Measurements from ENCODE around the gene CHRNA3.

The CHRNA3 gene

DNA sequence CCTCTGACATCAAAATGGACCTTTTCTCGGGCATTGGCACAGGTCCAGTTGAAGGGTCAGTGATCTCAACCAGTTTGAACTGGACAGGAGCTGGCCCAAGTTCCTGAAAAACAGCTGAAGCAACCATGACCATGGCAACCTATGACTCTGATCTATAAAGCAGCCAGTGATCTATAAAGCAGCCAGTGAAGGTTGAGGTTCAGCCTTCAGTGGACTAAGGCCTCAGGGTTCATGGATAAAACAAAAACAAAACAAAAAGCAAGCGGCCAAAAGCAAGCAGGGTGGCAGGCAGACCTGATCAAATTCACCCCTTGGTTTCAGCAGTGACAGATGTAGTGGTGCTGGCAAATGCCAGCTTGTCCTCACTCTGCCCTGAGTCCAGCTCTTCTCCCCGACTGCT is 30.2 kb upstream of the CHRNA3 start:
- no peak overlapping the region for H3K27ac ChIP-seq
- DNase-seq, result no peak
- H3K4me3 ChIP-seq (ENCODE audit: low read depth, low read length), result no peak overlapping the region
- no peaks in the 10 kb centered on the region for H3K36me3 ChIP-seq (replicated peaks)
- in situ Hi-C loops (cut with HindIII; ENCODE audit: low pct_ligation_motif_present, low sequenced_read_pairs), result no loop called here
- TF ChIP-seq, protein P1, sequence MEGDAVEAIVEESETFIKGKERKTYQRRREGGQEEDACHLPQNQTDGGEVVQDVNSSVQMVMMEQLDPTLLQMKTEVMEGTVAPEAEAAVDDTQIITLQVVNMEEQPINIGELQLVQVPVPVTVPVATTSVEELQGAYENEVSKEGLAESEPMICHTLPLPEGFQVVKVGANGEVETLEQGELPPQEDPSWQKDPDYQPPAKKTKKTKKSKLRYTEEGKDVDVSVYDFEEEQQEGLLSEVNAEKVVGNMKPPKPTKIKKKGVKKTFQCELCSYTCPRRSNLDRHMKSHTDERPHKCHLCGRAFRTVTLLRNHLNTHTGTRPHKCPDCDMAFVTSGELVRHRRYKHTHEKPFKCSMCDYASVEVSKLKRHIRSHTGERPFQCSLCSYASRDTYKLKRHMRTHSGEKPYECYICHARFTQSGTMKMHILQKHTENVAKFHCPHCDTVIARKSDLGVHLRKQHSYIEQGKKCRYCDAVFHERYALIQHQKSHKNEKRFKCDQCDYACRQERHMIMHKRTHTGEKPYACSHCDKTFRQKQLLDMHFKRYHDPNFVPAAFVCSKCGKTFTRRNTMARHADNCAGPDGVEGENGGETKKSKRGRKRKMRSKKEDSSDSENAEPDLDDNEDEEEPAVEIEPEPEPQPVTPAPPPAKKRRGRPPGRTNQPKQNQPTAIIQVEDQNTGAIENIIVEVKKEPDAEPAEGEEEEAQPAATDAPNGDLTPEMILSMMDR (IDR thresholded peaks at IDR 0.05; ENCODE audit: low read depth, low read length, missing control alignments), result no peak
- peaks cover 2% of the 10 kb centered on the region for H3K27me3 ChIP-seq (replicated peaks)

DNA sequence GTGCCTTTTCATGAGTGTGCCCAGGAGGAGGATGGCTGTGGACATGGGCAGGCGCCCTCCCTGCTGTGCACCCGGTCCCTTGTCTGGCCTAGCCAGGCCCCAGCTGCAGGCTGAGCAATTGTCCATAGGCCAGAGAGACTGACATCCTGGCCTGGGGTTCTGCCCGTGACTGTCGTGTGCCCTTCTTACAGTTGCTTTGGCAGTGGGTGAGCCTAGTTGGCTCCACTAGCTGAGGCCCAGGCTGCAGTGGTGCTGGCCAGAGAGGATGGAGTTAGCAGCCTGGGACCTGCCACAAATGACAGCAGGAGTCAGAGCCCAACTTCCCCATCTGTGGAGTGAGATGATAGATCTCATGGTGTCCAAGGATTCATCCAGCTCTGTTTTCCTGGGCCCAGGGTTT is 29.2 kb upstream of the CHRNA3 start:
- in situ Hi-C loops (cut with HindIII; ENCODE audit: low pct_ligation_motif_present, low sequenced_read_pairs), result no loop called here
- TF ChIP-seq, protein P1 (IDR thresholded peaks at IDR 0.05; ENCODE audit: low read depth, low read length, missing control alignments), result no peak
- Histone ChIP-seq H3K27ac (no peak overlapping the region), H3K4me3 (ENCODE audit: low read depth, low read length) (no peak overlapping the region), H3K27me3 (replicated peaks) (peaks cover 2% of the 10 kb centered on the region), H3K36me3 (replicated peaks) (no peaks in the 10 kb centered on the region)
- no peak for DNase-seq

DNA sequence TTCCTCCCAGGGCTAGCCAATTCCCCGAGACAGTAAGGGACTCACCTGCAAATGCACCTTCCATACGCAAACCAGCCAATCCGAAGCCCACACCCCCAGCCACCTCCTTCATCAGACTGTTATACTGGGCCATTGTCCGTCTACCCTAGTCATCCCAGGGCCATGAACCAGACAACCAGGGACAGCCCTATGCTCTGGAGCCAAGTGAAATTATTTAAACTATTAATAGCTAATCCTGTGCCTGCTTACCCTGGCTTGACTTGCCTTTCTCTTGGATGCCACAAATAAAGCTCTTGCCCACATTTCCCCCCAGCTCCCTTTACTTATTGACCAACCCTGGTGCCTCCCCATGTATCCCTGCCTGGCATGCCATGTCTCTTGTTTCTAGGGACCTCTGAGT is 24.2 kb upstream of the CHRNA3 start:
- Histone ChIP-seq H3K27me3 (replicated peaks) (no peaks in the 10 kb centered on the region), H3K36me3 (replicated peaks) (no peaks in the 10 kb centered on the region), H3K4me3 (ENCODE audit: low read depth, low read length) (no peak overlapping the region), H3K27ac (no peak overlapping the region)
- DNase-seq, result no peak
- TF ChIP-seq, protein P1 (IDR thresholded peaks at IDR 0.05; ENCODE audit: low read depth, low read length, missing control alignments), result no peak
- in situ Hi-C loops (cut with HindIII; ENCODE audit: low pct_ligation_motif_present, low sequenced_read_pairs), result no loop called here

DNA sequence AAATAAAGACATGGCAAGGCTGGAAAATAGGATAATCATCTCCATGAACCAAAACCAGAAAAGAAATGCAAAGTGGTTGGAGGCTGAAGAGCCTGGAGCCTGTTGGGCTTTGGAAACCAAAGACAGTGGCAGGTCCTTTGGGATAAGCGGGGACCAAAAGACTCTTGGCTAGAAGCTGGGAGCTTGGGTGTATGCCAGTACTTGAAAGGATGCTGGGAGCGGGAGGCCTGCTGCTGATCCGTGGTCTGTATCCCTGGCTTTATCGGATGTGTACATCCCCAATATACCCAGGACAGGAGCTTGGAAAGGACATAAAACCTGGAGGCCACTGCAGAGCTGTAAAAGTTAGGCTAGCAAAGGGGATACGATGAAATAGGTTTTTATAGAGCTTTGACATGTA is 21.5 kb upstream of the CHRNA3 start:
- no peak overlapping the region for H3K4me3 ChIP-seq (ENCODE audit: low read depth, low read length)
- TF ChIP-seq, protein P1 (IDR thresholded peaks at IDR 0.05; ENCODE audit: low read depth, low read length, missing control alignments), result no peak
- no peak overlapping the region for H3K27ac ChIP-seq
- no peak for DNase-seq
- in situ Hi-C loops (cut with HindIII; ENCODE audit: low pct_ligation_motif_present, low sequenced_read_pairs), result no loop called here
- no peaks in the 10 kb centered on the region for H3K36me3 ChIP-seq (replicated peaks)
- no peaks in the 10 kb centered on the region for H3K27me3 ChIP-seq (replicated peaks)

DNA sequence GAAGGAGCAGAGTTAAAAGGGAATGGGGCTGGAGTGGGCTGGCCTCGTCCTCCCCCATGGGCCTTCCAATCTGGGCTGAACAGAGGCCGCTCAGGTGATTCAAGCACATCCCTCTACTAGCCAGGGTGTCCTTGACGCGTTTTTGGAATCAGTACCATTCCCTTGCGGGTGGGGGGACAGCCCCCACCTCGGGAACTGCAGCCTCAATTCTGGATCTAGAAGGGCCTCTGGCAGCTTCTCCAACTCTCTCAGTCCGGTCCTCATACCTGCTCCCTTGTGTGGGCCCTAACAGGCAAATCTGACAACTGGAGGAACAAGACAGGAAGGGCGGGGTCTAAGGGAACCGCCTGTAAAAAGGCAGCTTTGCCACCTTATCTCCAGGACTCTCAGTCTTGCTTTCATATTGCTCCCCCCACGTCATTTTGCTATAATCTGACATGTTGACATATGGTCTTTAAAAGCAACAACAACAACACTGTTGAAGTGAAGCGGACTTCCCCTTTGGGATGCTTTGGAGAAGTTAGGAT is 21.0 kb upstream of the CHRNA3 start:
- in situ Hi-C loops (cut with HindIII; ENCODE audit: low pct_ligation_motif_present, low sequenced_read_pairs), result no loop called here
- no peak overlapping the region for H3K4me3 ChIP-seq (ENCODE audit: low read depth, low read length)

More for the DNA sequence above, 21.0 kb upstream of the CHRNA3 start:
- H3K27me3 ChIP-seq (replicated peaks), result no peaks in the 10 kb centered on the region
- H3K27ac ChIP-seq, result no peak overlapping the region
- DNase-seq, result no peak
- TF ChIP-seq, protein P1 (IDR thresholded peaks at IDR 0.05; ENCODE audit: low read depth, low read length, missing control alignments), result no peak
- H3K36me3 ChIP-seq (replicated peaks), result no peaks in the 10 kb centered on the region
